HEK293T (cell line): ENCODE measurements around the gene NT5C2.
"Not testable (repeated sequence)": the region's sequence is repeated elsewhere in the genome, so short reads cannot be mapped to it uniquely, and the experiment has no call there.

ENCODE experiments used
- CTCF ChIA-PET: fragments of 350-600 bp; formaldehyde crosslinking; extraction: SDS; loops from one replicate; lab custom pipeline; 2021; ENCODE audit warnings: antibody characterized with exemption, inconsistent platforms; lab: Yijun Ruan, JAX
- POLR2A ChIA-PET: fragments of 350-600 bp; formaldehyde crosslinking; extraction: SDS; loops from one replicate; lab custom pipeline; 2020; ENCODE audit warnings: antibody characterized with exemption, inconsistent platforms; lab: Yijun Ruan, JAX
- DNase-seq: peaks from one replicate; pipeline ENCODE4 v3.0.0; 2012; ENCODE audit warnings: mixed read lengths; ENCODE audit errors: extremely low spot score
- ARNT ChIP-seq: fragments of 450-650 bp; IDR thresholded peaks from 2 replicates; pipeline ENCODE4 v1.6.1; 2017; ENCODE audit warnings: mild to moderate bottlenecking
- BHLHE40 ChIP-seq: fragments of 450-650 bp; IDR thresholded peaks from 2 replicates; pipeline ENCODE4 v1.6.1; 2016; ENCODE audit warnings: mild to moderate bottlenecking, moderate library complexity, borderline replicate concordance
- CTBP1 ChIP-seq: fragments of 450-650 bp; IDR thresholded peaks from 2 replicates; pipeline ENCODE4 v1.6.1; 2016; ENCODE audit warnings: borderline replicate concordance
- ELF4 ChIP-seq: fragments of 450-650 bp; IDR thresholded peaks from 2 replicates; pipeline ENCODE4 v1.6.1; 2017; ENCODE audit warnings: antibody characterized with exemption
- FOXA1 ChIP-seq: fragments of 450-650 bp; IDR thresholded peaks from 2 replicates; pipeline ENCODE4 v1.6.1; 2016; ENCODE audit warnings: mild to moderate bottlenecking
- FOXK2 ChIP-seq: fragments of 450-650 bp; IDR thresholded peaks from 2 replicates; pipeline ENCODE4 v1.6.1; 2016; ENCODE audit warnings: mild to moderate bottlenecking
- FOXM1 ChIP-seq: fragments of 450-650 bp; IDR thresholded peaks from 2 replicates; pipeline ENCODE4 v1.6.1; 2017; ENCODE audit warnings: mild to moderate bottlenecking, borderline replicate concordance
- HDGF ChIP-seq: fragments of 450-650 bp; IDR thresholded peaks from 2 replicates; pipeline ENCODE4 v1.6.1; 2017; ENCODE audit warnings: antibody characterized with exemption, borderline replicate concordance
- L3MBTL2 ChIP-seq: fragments of 450-650 bp; conservative IDR thresholded peaks from 2 replicates; pipeline ENCODE4 v1.6.1; 2016; ENCODE audit warnings: mild to moderate bottlenecking
- LEF1 ChIP-seq: fragments of 450-650 bp; IDR thresholded peaks from 2 replicates; pipeline ENCODE4 v1.6.1; 2017; ENCODE audit warnings: mild to moderate bottlenecking, borderline replicate concordance
- NFRKB ChIP-seq: fragments of 450-650 bp; IDR thresholded peaks from 2 replicates; pipeline ENCODE4 v1.6.1; 2016; ENCODE audit warnings: mild to moderate bottlenecking, moderate library complexity
- SP1 ChIP-seq: fragments of 450-650 bp; IDR thresholded peaks from 2 replicates; pipeline ENCODE4 v1.6.1; 2017
- SUZ12 ChIP-seq: fragments of 450-650 bp; IDR thresholded peaks from 2 replicates; pipeline ENCODE4 v1.6.1; 2016; ENCODE audit warnings: mild to moderate bottlenecking
- TARDBP ChIP-seq: fragments of 450-650 bp; IDR thresholded peaks from 2 replicates; pipeline ENCODE4 v1.6.1; 2016
- ZNF384 ChIP-seq: fragments of 450-650 bp; IDR thresholded peaks from 2 replicates; pipeline ENCODE4 v1.6.1; 2016
- TF ChIP-seq, protein P1 (sequence below): fragments of 450-650 bp; IDR thresholded peaks from 2 replicates; pipeline ENCODE4 v1.6.1; 2016

The NT5C2 gene

DNA sequence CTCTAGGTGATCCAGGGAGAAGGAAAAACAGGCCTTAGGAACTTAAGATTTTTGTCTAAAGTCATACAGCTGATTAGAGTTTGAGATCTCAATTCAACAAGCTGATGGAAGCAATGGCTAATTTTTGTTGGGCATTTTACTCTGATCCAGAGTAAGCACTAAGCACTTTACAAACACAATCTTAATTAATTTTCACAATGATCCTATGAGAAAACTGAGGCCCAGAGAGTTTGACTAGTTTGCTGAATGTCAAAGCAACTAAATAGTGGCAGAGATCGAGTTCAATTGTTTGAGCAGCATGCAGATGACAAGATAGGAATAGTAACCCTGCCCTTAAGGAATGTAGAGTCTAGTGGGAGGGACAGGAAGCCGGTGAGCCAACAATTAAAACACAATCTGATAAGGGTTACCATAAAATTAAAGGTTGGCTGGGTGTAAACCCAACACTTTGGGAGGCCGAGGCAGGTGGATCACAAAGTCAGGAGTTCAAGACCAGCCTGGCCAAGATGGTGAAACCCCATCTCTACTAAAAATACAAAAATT is 39.1 kb upstream of the NT5C2 start:
- CTCF ChIA-PET: no interaction called here
- no peak for TF ChIP-seq HDGF
- no peak for DNase-seq
- POLR2A ChIA-PET: no interaction called here

DNA sequence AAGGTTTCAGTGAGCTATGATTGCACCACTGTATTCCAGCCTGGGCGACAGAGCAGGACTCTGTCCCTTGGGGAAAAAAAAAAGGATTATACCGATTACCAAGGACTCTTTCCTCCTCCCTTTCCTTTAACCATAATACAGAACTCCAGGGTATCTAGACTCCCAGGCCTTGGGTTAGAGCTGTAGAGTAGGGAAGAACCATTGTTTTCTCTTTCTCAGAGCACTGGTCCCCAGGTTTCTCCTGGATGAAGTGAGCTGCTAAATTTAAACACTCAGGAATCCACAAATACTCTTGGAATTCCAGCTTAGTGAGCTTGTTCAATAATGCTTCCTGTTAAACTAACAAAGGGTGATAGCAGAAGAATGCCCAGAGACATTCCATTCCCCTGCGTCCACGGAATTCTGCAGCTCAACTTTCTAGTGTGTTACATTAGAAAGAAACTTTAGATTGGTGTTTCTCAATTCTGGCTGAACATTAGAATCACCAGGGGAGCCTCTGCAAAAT is 38.0 kb upstream of the NT5C2 start:
- ChIA-PET POLR2A (no interaction called here), CTCF (interaction anchor here (0.9 kb wide), 1 partner anchor 14 kb away, joined by 11 read pairs; no protein-coding TSS in a partner anchor)
- TF ChIP-seq BHLHE40 (no peak), FOXM1 (no peak), LEF1 (no peak), CTBP1 (no peak), HDGF (no peak), SP1 (no peak), FOXK2 (no peak), SUZ12 (no peak), NFRKB (no peak), ZNF384 (no peak), ELF4 (no peak), ARNT (no peak), FOXA1 (no peak), L3MBTL2 (no peak), TARDBP (no peak)
- TF ChIP-seq, protein P1, sequence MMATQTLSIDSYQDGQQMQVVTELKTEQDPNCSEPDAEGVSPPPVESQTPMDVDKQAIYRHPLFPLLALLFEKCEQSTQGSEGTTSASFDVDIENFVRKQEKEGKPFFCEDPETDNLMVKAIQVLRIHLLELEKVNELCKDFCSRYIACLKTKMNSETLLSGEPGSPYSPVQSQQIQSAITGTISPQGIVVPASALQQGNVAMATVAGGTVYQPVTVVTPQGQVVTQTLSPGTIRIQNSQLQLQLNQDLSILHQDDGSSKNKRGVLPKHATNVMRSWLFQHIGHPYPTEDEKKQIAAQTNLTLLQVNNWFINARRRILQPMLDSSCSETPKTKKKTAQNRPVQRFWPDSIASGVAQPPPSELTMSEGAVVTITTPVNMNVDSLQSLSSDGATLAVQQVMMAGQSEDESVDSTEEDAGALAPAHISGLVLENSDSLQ: no peak
- no peak for DNase-seq

DNA sequence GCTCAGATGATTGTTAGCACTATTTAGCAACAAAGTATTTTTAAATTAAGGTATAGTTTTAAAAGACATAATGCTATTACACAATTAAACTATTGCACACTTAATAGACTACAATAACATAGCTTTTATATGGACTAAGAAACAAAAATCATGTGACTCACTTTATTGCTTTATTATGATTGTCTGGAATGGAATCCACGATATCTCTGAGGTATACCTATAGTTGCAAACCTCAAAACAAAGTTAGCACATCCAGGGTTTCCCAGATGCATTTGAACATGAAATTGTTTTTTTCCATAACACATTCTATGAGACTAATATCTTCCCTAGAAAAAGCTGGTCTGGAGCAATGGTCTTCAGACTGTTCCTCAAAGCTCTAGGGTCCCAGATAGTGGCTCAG is 34.3 kb upstream of the NT5C2 start:
- no peak for DNase-seq
- TF ChIP-seq, protein P1: no peak
- TF ChIP-seq ELF4 (no peak), FOXM1 (no peak), TARDBP (no peak), SP1 (no peak), FOXK2 (no peak), NFRKB (no peak), ZNF384 (no peak), BHLHE40 (no peak), FOXA1 (no peak), ARNT (no peak), CTBP1 (no peak), LEF1 (no peak), HDGF (no peak), SUZ12 (no peak)
- ChIA-PET POLR2A (interaction anchor here (0.6 kb wide), 1 partner anchor 88 kb away, joined by 3 read pairs; no protein-coding TSS in a partner anchor), CTCF (interaction anchor here (1.1 kb wide), 1 partner anchor 17 kb away, joined by 4 read pairs; no protein-coding TSS in a partner anchor)

DNA sequence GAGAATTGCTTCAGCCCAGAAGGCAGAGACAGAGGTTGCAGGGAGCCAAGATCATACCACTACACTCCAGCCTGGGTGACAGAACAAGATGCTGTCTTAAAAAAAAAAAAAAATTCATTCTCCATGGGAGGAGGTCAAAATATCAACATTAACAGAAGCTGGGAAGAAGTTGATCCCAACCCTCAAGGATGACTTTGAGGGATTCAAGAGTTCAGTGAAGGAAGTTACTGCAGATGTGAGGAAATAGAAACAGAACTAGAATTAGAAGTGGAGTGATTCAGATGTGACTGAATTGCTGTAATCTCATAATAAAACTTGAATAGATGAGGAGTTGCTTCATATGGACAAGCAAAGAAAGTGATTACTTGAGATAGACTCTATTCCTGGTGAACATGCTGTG is 32.9 kb upstream of the NT5C2 start:
- ChIA-PET CTCF (no interaction called here), POLR2A (no interaction called here)
- TF ChIP-seq ELF4: no peak
- TF ChIP-seq SP1: no peak
- no peak for TF ChIP-seq SUZ12
- no peak for TF ChIP-seq L3MBTL2
- TF ChIP-seq CTBP1: no peak
- no peak for TF ChIP-seq FOXM1
- no peak for TF ChIP-seq ZNF384
- TF ChIP-seq NFRKB: no peak
- no peak for TF ChIP-seq FOXK2
- TF ChIP-seq LEF1: no peak
- TF ChIP-seq ARNT: no peak
- TF ChIP-seq TARDBP: no peak
- no peak for TF ChIP-seq FOXA1
- no peak for DNase-seq

DNA sequence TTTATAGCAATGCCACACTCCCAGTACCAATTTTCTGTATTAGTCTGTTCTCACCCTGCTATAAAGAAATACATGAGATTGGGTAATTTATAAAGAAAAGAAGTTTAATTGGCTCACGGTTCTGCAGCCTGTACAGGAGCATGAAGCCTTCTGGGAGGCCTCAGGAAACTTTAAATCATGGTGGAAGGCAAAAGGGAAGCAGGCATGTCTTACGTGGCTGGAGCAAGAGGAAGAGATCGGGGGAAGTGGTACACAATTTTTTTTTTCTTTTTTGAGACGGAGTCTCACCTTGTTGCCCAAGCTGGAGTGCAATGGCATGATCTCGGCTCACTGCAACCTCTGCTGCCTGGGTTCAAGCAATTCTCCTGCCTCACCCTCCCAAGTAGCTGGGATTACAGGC is 31.6 kb upstream of the NT5C2 start:
- CTCF ChIA-PET, POLR2A ChIA-PET: not testable (repeated sequence)

DNA sequence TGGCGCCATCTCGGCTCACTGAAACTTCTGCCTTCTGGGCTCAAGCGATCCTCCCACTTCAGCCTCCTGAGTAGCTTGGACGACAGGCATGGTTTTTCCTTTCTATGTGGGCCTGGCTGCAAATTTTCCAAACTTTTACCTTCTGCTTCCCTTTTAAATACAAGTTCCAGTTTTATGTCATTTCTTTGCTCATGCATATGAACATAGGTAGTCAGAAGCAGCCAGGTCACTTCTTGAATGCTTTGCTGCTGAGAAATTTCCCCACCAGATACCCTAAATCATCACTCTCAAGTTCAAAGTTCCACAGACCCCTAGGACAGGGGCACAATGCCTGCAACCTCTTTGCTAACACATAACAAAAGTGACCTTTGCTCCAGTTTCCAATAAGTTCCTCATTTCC is 31.1 kb upstream of the NT5C2 start:
- TF ChIP-seq BHLHE40 (no peak), ARNT (no peak)
- CTCF ChIA-PET: no interaction called here
- POLR2A ChIA-PET: no interaction called here
- DNase-seq: no peak

More for the DNA sequence above, 31.6 kb upstream of the NT5C2 start:
- DNase-seq: not testable (repeated sequence)

DNA sequence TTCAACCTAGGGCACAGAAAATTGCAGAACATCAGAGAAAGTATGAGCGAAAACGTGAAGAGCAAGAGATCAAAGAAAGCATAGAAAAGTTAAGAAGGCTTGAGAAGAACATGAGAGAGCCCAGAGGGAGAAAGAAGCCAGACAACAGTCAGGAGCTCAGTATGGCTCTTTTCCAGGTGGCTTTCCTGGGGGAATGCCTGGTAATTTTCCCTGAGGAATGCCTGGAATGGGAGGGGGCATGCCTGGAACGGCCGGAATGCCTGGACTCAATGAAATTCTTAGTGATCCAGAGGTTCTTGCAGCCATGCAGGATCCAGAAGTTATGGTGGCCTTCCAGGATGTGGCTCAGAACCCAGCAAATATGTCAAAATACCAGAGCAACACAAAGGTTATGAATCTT is 23.3 kb upstream of the NT5C2 start:
- DNase-seq, CTCF ChIA-PET, POLR2A ChIA-PET: not testable (repeated sequence)

DNA sequence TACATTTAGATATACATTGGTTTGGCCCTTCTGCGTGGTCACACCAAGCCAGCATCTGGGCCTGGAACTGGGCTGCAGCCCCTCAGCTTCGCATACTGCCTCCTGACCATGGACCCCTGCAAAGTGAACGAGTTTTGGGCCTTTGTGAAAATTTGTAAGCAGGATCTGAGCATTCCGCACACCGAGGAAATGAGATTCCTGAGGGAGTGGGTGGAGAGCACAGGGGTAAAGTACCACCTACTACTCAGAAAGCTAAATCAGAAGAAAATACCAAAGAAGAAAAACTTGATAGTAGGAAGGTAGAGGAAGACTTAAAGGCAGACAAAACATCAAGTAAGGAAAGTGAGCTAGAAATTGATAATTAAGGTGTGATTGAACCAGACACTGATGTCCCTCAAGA is 22.5 kb upstream of the NT5C2 start:
- POLR2A ChIA-PET: interaction anchor here (1.2 kb wide), 1 partner anchor 23 kb away, joined by 3 read pairs; no protein-coding TSS in a partner anchor

DNA sequence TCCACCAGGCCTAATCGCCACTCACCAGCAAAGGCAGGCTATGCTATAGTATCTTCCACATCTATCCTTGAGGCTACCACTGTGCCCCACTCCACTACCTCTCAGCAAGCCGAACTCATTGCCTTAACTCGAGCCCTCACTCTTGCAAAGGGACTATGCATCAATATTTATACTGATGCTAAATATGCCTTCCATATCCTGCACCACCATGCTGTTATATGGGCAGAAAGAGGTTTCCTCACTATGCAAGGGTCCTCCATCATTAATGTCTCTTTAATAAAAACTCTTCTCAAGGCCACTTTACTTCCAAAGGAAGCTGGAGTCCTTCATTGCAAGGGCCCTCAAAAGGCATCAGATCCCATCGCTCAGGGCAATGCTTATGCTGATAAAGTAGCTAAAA is 17.2 kb upstream of the NT5C2 start:
- CTCF ChIA-PET, DNase-seq, POLR2A ChIA-PET: not testable (repeated sequence)

More for the DNA sequence above, 22.5 kb upstream of the NT5C2 start:
- TF ChIP-seq BHLHE40 (no peak), SP1 (no peak), LEF1 (no peak), FOXM1 (no peak), ARNT (no peak), FOXA1 (no peak), L3MBTL2 (no peak), SUZ12 (no peak), ELF4 (no peak), NFRKB (no peak), ZNF384 (no peak), HDGF (no peak), TARDBP (no peak), FOXK2 (no peak), CTBP1 (no peak)
- TF ChIP-seq, protein P1: no peak
- no peak for DNase-seq
- CTCF ChIA-PET: no interaction called here

DNA sequence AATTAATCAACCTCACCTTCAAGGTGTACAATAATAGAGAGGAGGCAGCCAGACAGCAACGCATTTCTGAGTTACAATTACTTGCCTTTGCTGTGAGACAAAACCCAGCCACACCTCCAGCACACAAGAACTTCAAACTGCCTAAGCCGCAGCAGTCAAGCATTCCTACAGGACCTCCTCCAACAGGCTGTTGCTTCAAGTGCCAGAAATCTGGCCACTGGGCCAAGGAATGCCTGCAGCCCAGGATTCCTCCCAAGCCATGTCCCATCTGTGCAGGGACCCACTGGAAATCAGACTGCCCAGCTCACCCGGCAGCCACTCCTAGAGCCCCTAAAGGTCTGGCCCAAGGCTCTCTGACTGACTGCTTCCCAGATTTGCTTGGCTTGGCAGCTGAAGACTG is 14.6 kb upstream of the NT5C2 start:
- POLR2A ChIA-PET, CTCF ChIA-PET: not testable (repeated sequence)

More for the DNA sequence above, 14.6 kb upstream of the NT5C2 start:
- not testable (repeated sequence) for DNase-seq
